Naive thymus-derived CD4-positive, alpha-beta T cell (primary cell): ENCODE results near the gene UBA1. TPM values are rescaled to one million over a fixed set of nuclear protein-coding genes. Genes with fewer than 3 reads are reported as not detected.
A peak's percentile ranks its signal among the peaks of the same experiment; 100 is the strongest.

ENCODE experiments used
- ATAC-seq: fragments of 150-1000 bp; cut with Tn5 transposase; 2 replicates; pipeline ENCODE4 v1.10.0; 2021; ENCODE audit warnings: mild to moderate bottlenecking, moderate library complexity
- CTCF ChIA-PET: fragments of 350-600 bp; sonication (Branson Sonifier 250); formaldehyde crosslinking; loops from one replicate; lab custom pipeline; 2021; ENCODE audit warnings: antibody characterized with exemption; lab: Charles Lee
- POLR2A ChIA-PET: fragments of 350-600 bp; sonication (Branson Sonifier 250); formaldehyde crosslinking; loops from one replicate; lab custom pipeline; 2021; ENCODE audit warnings: antibody characterized with exemption, inconsistent platforms; lab: Charles Lee
- DNase-seq, 9 donors: peaks; one replicate each; pipeline versions ENCODE4 v3.0.0 to v3.0.0-alpha.2; 2020 to 2022; ENCODE audit warnings: mixed read lengths in 1 of 9
- H3K27ac ChIP-seq: one replicate; pipeline ENCODE4 v1.7.0; 2013; ENCODE audit warnings: mild to moderate bottlenecking, low read depth, low read length, moderate library complexity
- H3K27me3 ChIP-seq, 2 donors: one replicate each; pipeline ENCODE4 v1.7.0; 2013; ENCODE audit warnings: low read length in 2 of 2, mild to moderate bottlenecking in 2 of 2, moderate library complexity in 2 of 2; ENCODE audit not compliant: control insufficient read depth in 2 of 2, insufficient read depth in 2 of 2
- H3K36me3 ChIP-seq, 3 experiments: 1 replicate in 2 of 3; 2 replicates in 1 of 3; pipeline ENCODE4 v1.7.0; 2013; ENCODE audit warnings: low read length in 3 of 3, mild to moderate bottlenecking in 3 of 3, moderate library complexity in 1 of 3; ENCODE audit not compliant: insufficient read depth in 3 of 3, control insufficient read depth in 2 of 3
- H3K4me1 ChIP-seq, 2 donors: one replicate each; pipeline ENCODE4 v1.7.0; 2013; ENCODE audit warnings: low read length in 2 of 2, mild to moderate bottlenecking in 2 of 2, moderate library complexity in 1 of 2; ENCODE audit not compliant: control insufficient read depth in 2 of 2, insufficient read depth in 2 of 2
- H3K4me3 ChIP-seq: 2 replicates; pipeline ENCODE4 v1.7.0; 2013; ENCODE audit warnings: mild to moderate bottlenecking, low read length
- H3K9me3 ChIP-seq, 3 experiments: 1 replicate in 2 of 3; 2 replicates in 1 of 3; pipeline ENCODE4 v1.7.0; 2013; ENCODE audit warnings: low read length in 3 of 3; ENCODE audit not compliant: control insufficient read depth in 2 of 3
- H3K27ac Mint-ChIP-seq, 9 donors: one replicate each; pipeline ENCODE4 v1.8.0; 2020 to 2022; ENCODE audit warnings: mixed read lengths in 9 of 9, mild to moderate bottlenecking in 8 of 9, moderate library complexity in 5 of 9, inconsistent platforms in 2 of 9
- H3K27me3 Mint-ChIP-seq, 5 donors: one replicate each; pipeline ENCODE4 v1.8.0; 2021 to 2022; ENCODE audit warnings: mixed read lengths in 5 of 5, mild to moderate bottlenecking in 1 of 5
- H3K36me3 Mint-ChIP-seq, 5 donors: one replicate each; pipeline ENCODE4 v1.8.0; 2020 to 2022; ENCODE audit warnings: mixed read lengths in 5 of 5, mild to moderate bottlenecking in 3 of 5, inconsistent platforms in 1 of 5
- H3K4me1 Mint-ChIP-seq, 7 donors: one replicate each; pipeline ENCODE4 v1.8.0; 2020 to 2022; ENCODE audit warnings: mixed read lengths in 7 of 7, mild to moderate bottlenecking in 3 of 7, inconsistent platforms in 1 of 7
- H3K4me3 Mint-ChIP-seq, 10 donors: one replicate each; pipeline ENCODE4 v1.8.0; 2020 to 2022; ENCODE audit warnings: mild to moderate bottlenecking in 10 of 10, mixed read lengths in 10 of 10, moderate library complexity in 6 of 10, inconsistent platforms in 2 of 10
- H3K9me3 Mint-ChIP-seq, 11 donors: one replicate each; pipeline ENCODE4 v1.8.0; 2020 to 2022; ENCODE audit warnings: mixed read lengths in 11 of 11, mild to moderate bottlenecking in 4 of 11, inconsistent platforms in 1 of 11, moderate library complexity in 1 of 11
- intact Hi-C, 2 donors: fragments of 100-400 bp; cut with micrococcal nuclease; formaldehyde crosslinking; loops; one replicate each; pipeline ENCODE4 v1.15.1; 2023
- polyA plus RNA-seq, 2 donors: library from polyadenylated mRNA; unstranded; fragments of 300-500 nt; fragmentation: Illumina TruSeq; gene quantifications; one replicate each; pipeline ENCODE4 v1.2.3, GENCODE V29; 2021
- total RNA-seq, 6 experiments: library from RNA in 5 of 6; stranded (reverse) in 5 of 6; gene quantifications; 1 replicate in 5 of 6; 2 replicates in 1 of 6; pipeline ENCODE4 v1.2.3 and lab custom pipeline; 2021 to 2026

The UBA1 gene
- total and polyA plus RNA-seq, 7 experiments from 2014 or later, result 98.0 to 187 (median 128) TPM

- Histone ChIP-seq H3K27me3 (no peaks in the 10 kb centered on the region), H3K4me1 (no peaks in the 10 kb centered on the region), H3K4me3 (no peak overlapping the region), H3K9me3 (no peaks in the 10 kb centered on the region), H3K27ac (no peak overlapping the region), H3K36me3 (peaks cover 0 to 90% (median 12%) of the 10 kb centered on the region in 3 experiments)
- ATAC-seq (no peak), DNase-seq (no peak)
- H3K9me3 Mint-ChIP-seq, result no peaks in the 10 kb centered on the region
- H3K36me3 Mint-ChIP-seq, result peaks cover 0 to 19% (median 12%) of the 10 kb centered on the region in 5 donors
- ChIA-PET POLR2A (no interaction called here), CTCF (no interaction called here)
- no peak overlapping the region for H3K27ac Mint-ChIP-seq
- peaks cover 0 to 3% (median 0%) of the 10 kb centered on the region in 7 donors for H3K4me1 Mint-ChIP-seq
- H3K4me3 Mint-ChIP-seq, result no peak overlapping the region
- intact Hi-C loops, result no loop called here
- no peaks in the 10 kb centered on the region for H3K27me3 Mint-ChIP-seq
Observed at GRCh38 chrX:47178337-47178736, 15.3 kb upstream of the UBA1 start.

- no peak overlapping the region for H3K27ac Mint-ChIP-seq
- H3K27me3 ChIP-seq, result no peaks in the 10 kb centered on the region
- peaks cover 0 to 19% (median 12%) of the 10 kb centered on the region in 5 donors for H3K36me3 Mint-ChIP-seq
- H3K4me1 Mint-ChIP-seq, result peaks cover 0 to 3% (median 0%) of the 10 kb centered on the region in 7 donors
- H3K9me3 ChIP-seq, result no peaks in the 10 kb centered on the region
- DNase-seq, result no peak
- intact Hi-C loops, result no loop called here
- H3K36me3 ChIP-seq, result peaks cover 0 to 79% (median 12%) of the 10 kb centered on the region in 3 experiments
- H3K27ac ChIP-seq, result no peak overlapping the region
- no peak for ATAC-seq
- H3K4me3 ChIP-seq, result no peak overlapping the region
- H3K4me3 Mint-ChIP-seq, result no peak overlapping the region
- H3K9me3 Mint-ChIP-seq, result no peaks in the 10 kb centered on the region
- no peaks in the 10 kb centered on the region for H3K27me3 Mint-ChIP-seq
- CTCF ChIA-PET, result interaction anchor here (0.6 kb wide), 1 partner anchor 782 kb away, joined by 3 read pairs; no protein-coding TSS in a partner anchor
- H3K4me1 ChIP-seq, result no peaks in the 10 kb centered on the region
- POLR2A ChIA-PET, result no interaction called here
Observed at GRCh38 chrX:47179221-47179927, 14.3 kb upstream of the UBA1 start.

GRCh38 chrX:47179928-47180255 lies 13.7 kb upstream of the UBA1 start:
- no peaks in the 10 kb centered on the region for H3K9me3 Mint-ChIP-seq
- no peaks in the 10 kb centered on the region for H3K27me3 Mint-ChIP-seq
- POLR2A ChIA-PET, result no interaction called here
- no peak overlapping the region for H3K4me3 Mint-ChIP-seq
- intact Hi-C loops, result no loop called here
- H3K4me3 ChIP-seq, result no peak overlapping the region
- H3K36me3 ChIP-seq, result peaks cover 0 to 78% (median 12%) of the 10 kb centered on the region in 3 experiments
- ATAC-seq (no peak), DNase-seq (no peak)
- no peak overlapping the region for H3K27ac Mint-ChIP-seq
- H3K27me3 ChIP-seq, result no peaks in the 10 kb centered on the region
- H3K4me1 Mint-ChIP-seq, result peaks cover 0 to 3% (median 0%) of the 10 kb centered on the region in 7 donors
- H3K4me1 ChIP-seq, result no peaks in the 10 kb centered on the region
- H3K27ac ChIP-seq, result no peak overlapping the region
- H3K36me3 Mint-ChIP-seq, result peaks cover 0 to 19% (median 12%) of the 10 kb centered on the region in 5 donors
- no peaks in the 10 kb centered on the region for H3K9me3 ChIP-seq
- CTCF ChIA-PET, result no interaction called here

GRCh38 chrX:47180346-47180745 lies 13.3 kb upstream of the UBA1 start:
- no peaks in the 10 kb centered on the region for H3K27me3 ChIP-seq
- Mint-ChIP-seq H3K4me1 (peaks cover 0 to 3% (median 0%) of the 10 kb centered on the region in 7 donors), H3K27me3 (no peaks in the 10 kb centered on the region), H3K4me3 (no peak overlapping the region), H3K27ac (peak overlapping the region in 1 of 9 donors; percentile 65), H3K36me3 (peaks cover 0 to 19% (median 12%) of the 10 kb centered on the region in 5 donors), H3K9me3 (no peaks in the 10 kb centered on the region)
- H3K4me1 ChIP-seq, result no peaks in the 10 kb centered on the region
- ChIA-PET CTCF (no interaction called here), POLR2A (no interaction called here)
- H3K9me3 ChIP-seq, result no peaks in the 10 kb centered on the region
- H3K36me3 ChIP-seq, result peaks cover 0 to 78% (median 12%) of the 10 kb centered on the region in 3 experiments
- H3K4me3 ChIP-seq, result no peak overlapping the region
- intact Hi-C loops, result no loop called here
- DNase-seq (no peak), ATAC-seq (no peak)
- H3K27ac ChIP-seq, result no peak overlapping the region

GRCh38 chrX:47181301-47181700 lies 12.3 kb upstream of the UBA1 start:
- no peak for ATAC-seq
- ChIA-PET POLR2A (no interaction called here), CTCF (no interaction called here)
- Histone ChIP-seq H3K4me3 (no peak overlapping the region), H3K36me3 (peaks cover 0 to 78% (median 12%) of the 10 kb centered on the region in 3 experiments), H3K9me3 (no peaks in the 10 kb centered on the region), H3K27ac (no peak overlapping the region), H3K4me1 (no peaks in the 10 kb centered on the region), H3K27me3 (no peaks in the 10 kb centered on the region)
- intact Hi-C loops, result no loop called here
- Mint-ChIP-seq H3K4me3 (no peak overlapping the region), H3K27me3 (no peaks in the 10 kb centered on the region), H3K36me3 (peaks cover 4 to 26% (median 12%) of the 10 kb centered on the region in 5 donors), H3K4me1 (peaks cover 0 to 3% (median 0%) of the 10 kb centered on the region in 7 donors), H3K27ac (no peak overlapping the region), H3K9me3 (no peaks in the 10 kb centered on the region)
- DNase-seq, result no peak

- no peak for DNase-seq
- ChIA-PET POLR2A (no interaction called here), CTCF (no interaction called here)
Observed at GRCh38 chrX:47182106-47182700, 11.4 kb upstream of the UBA1 start.

More at GRCh38 chrX:47182106-47182700, 11.4 kb upstream of the UBA1 start:
- Mint-ChIP-seq H3K4me1 (peaks cover 0 to 3% (median 0%) of the 10 kb centered on the region in 7 donors), H3K27ac (no peak overlapping the region), H3K9me3 (no peaks in the 10 kb centered on the region), H3K4me3 (no peak overlapping the region), H3K27me3 (no peaks in the 10 kb centered on the region), H3K36me3 (peaks cover 4 to 31% (median 9%) of the 10 kb centered on the region in 5 donors)
- Histone ChIP-seq H3K4me3 (no peak overlapping the region), H3K9me3 (no peaks in the 10 kb centered on the region), H3K4me1 (no peaks in the 10 kb centered on the region), H3K27me3 (no peaks in the 10 kb centered on the region), H3K27ac (no peak overlapping the region), H3K36me3 (peaks cover 0 to 75% (median 6%) of the 10 kb centered on the region in 3 experiments)
- intact Hi-C loops, result no loop called here
- ATAC-seq, result no peak
